ENCODE results near the gene MSH2. TPM values are rescaled to one million over a fixed set of nuclear protein-coding genes. Genes with fewer than 3 reads are reported as not detected.

The MSH2 gene
- total RNA-seq, 1 experiment from 2014 or later: 8.7 TPM

DNA sequence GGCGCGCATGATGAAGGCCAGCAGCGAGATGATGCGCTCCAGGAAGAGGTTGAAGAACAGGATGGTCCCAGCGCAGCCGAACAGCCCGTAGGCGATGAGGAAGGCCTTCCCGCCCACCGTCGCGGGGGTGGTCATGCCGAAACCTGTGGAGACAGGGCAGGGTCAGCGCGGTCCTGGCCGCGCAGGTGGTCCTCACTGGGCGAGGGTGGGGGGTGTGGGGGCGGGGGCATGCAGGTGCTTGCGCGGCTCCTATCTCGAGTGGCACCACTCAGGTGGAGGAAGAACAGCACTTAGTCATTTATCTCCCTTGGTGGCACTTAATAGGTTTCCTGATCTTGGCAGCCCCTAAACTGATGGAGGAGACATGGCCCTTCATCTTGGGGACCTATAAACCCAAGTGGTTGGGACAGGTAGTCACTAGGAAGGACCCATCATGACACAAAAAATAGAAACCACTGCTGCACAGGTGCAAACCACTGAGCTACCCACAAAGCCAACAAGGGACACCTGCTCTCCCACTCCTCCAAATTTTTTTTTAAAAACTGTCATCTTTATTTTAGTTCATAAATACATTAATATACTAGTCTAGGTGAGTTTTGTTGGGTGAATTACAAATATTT lies 118.8 kb downstream of the MSH2 start:
- no peaks in the 10 kb centered on the region for H3K36me3 Mint-ChIP-seq (ENCODE audit: insufficient read depth, unreplicated experiment)
- POLR2A ChIA-PET: no interaction called here
- CTCF ChIA-PET: interaction anchor here (0.8 kb wide), 1 partner anchor 84 kb away, joined by 4 read pairs; no protein-coding TSS in a partner anchor

DNA sequence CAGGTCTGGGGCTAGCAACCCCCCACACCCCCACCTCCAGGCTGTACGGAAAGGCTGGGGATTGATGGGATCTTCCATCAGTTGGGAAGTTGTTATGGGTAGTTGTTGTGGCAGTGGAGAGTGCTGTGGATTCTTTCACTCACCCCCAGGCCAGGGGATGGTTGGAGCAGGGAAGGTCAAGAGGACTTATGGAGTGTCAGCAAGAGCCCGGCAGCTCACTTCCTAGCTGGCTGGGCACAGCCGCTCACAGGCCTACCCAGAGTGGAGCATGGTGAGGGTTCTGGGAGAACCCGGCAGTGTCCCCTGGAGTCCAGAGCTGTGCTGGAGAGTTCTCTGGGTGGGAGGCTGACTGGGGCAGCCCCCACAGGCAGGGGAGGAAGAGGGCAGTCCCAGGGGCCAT lies 122.2 kb downstream of the MSH2 start:
- Mint-ChIP-seq H3K27ac (ENCODE audit: low read depth, unreplicated experiment) (no peak overlapping the region), H3K4me1 (ENCODE audit: insufficient read depth, unreplicated experiment) (no peaks in the 10 kb centered on the region), H3K9me3 (ENCODE audit: unreplicated experiment) (no peaks in the 10 kb centered on the region), H3K4me3 (ENCODE audit: unreplicated experiment) (no peak overlapping the region), H3K36me3 (ENCODE audit: insufficient read depth, unreplicated experiment) (no peaks in the 10 kb centered on the region), H3K27me3 (ENCODE audit: insufficient read depth, unreplicated experiment) (peaks cover 13% of the 10 kb centered on the region)
- TF ChIP-seq, protein P1, sequence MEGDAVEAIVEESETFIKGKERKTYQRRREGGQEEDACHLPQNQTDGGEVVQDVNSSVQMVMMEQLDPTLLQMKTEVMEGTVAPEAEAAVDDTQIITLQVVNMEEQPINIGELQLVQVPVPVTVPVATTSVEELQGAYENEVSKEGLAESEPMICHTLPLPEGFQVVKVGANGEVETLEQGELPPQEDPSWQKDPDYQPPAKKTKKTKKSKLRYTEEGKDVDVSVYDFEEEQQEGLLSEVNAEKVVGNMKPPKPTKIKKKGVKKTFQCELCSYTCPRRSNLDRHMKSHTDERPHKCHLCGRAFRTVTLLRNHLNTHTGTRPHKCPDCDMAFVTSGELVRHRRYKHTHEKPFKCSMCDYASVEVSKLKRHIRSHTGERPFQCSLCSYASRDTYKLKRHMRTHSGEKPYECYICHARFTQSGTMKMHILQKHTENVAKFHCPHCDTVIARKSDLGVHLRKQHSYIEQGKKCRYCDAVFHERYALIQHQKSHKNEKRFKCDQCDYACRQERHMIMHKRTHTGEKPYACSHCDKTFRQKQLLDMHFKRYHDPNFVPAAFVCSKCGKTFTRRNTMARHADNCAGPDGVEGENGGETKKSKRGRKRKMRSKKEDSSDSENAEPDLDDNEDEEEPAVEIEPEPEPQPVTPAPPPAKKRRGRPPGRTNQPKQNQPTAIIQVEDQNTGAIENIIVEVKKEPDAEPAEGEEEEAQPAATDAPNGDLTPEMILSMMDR (IDR thresholded peaks at IDR 0.05; ENCODE audit: unreplicated experiment): no peak
- ChIA-PET POLR2A (no interaction called here), CTCF (interaction anchor here (0.7 kb wide), 1 partner anchor 21 kb away, joined by 4 read pairs; no protein-coding TSS in a partner anchor)
- DNase-seq (ENCODE audit: unreplicated experiment): no peak
- intact Hi-C loops (cut with micrococcal nuclease): no loop called here
- BruUV-seq (replicated peaks): no TSS peak

More for the DNA sequence above, 118.8 kb downstream of the MSH2 start:
- TF ChIP-seq, protein P1 (IDR thresholded peaks at IDR 0.05; ENCODE audit: unreplicated experiment): no peak
- Mint-ChIP-seq H3K4me3 (ENCODE audit: unreplicated experiment) (no peak overlapping the region), H3K9me3 (ENCODE audit: unreplicated experiment) (no peaks in the 10 kb centered on the region), H3K27ac (ENCODE audit: low read depth, unreplicated experiment) (no peak overlapping the region), H3K4me1 (ENCODE audit: insufficient read depth, unreplicated experiment) (no peaks in the 10 kb centered on the region), H3K27me3 (ENCODE audit: insufficient read depth, unreplicated experiment) (peaks cover 13% of the 10 kb centered on the region)
- DNase-seq (ENCODE audit: unreplicated experiment): no peak
- no TSS peak for BruUV-seq (replicated peaks)
- intact Hi-C loops (cut with micrococcal nuclease): no loop called here

DNA sequence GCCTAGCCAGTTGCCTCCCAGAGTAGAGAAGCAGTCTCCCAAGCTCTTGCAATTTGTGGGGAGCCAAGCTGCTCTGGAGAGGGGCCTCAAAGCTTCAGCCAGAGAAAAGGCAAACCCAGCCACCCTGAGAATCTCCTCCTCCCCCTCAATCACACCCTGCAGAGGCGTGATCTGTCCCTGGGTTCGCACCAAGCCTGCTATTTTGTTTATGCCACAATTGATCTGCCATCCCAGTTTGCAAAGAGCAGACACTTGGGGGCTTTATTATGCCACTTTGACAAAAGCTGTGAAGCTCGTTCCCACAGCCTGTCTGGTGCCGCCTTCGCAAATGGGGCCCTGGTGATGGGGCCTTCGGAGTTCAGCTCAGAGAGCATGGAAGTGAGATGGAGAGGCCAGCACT lies 125.5 kb downstream of the MSH2 start:
- DNase-seq (ENCODE audit: unreplicated experiment): no peak
- ChIA-PET CTCF (interaction anchor here (1.2 kb wide), 1 partner anchor 11 kb away, joined by 3 read pairs; no protein-coding TSS in a partner anchor), POLR2A (interaction anchor here (0.6 kb wide), 1 partner anchor 1177 kb away, joined by 3 read pairs; no protein-coding TSS in a partner anchor)
- Mint-ChIP-seq H3K4me3 (ENCODE audit: unreplicated experiment) (no peak overlapping the region), H3K27me3 (ENCODE audit: insufficient read depth, unreplicated experiment) (peaks cover 13% of the 10 kb centered on the region), H3K4me1 (ENCODE audit: insufficient read depth, unreplicated experiment) (peaks cover 1% of the 10 kb centered on the region), H3K36me3 (ENCODE audit: insufficient read depth, unreplicated experiment) (no peaks in the 10 kb centered on the region), H3K9me3 (ENCODE audit: unreplicated experiment) (no peaks in the 10 kb centered on the region), H3K27ac (ENCODE audit: low read depth, unreplicated experiment) (no peak overlapping the region)
- BruUV-seq (replicated peaks): no TSS peak
- TF ChIP-seq, protein P1 (IDR thresholded peaks at IDR 0.05; ENCODE audit: unreplicated experiment): no peak
- intact Hi-C loops (cut with micrococcal nuclease): no loop called here

DNA sequence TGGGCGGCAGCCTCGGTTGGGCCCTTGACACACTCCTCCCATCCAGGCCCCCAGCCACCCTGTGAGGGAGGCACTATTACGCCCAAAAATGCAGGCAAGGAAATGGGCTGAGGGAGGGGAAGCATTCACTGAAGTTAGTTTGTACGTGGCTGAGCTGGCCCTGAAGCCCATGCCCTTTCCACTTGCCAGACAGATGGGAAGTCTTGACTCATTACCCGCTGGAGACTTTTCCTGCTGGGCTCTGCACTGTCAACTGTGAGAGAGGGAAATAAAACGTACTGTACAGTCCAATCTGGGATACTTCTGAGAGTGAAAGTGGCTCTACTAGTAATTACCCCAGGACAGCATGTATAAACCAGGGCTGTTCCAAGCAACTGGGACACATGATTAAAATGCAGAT lies 125.9 kb downstream of the MSH2 start:
- POLR2A ChIA-PET: no interaction called here
- TF ChIP-seq, protein P1 (IDR thresholded peaks at IDR 0.05; ENCODE audit: unreplicated experiment): no peak
- peaks cover 6% of the 10 kb centered on the region for H3K4me1 Mint-ChIP-seq (ENCODE audit: insufficient read depth, unreplicated experiment)
- CTCF ChIA-PET: interaction anchor here (0.7 kb wide), 1 partner anchor 543 kb away, joined by 3 read pairs; no protein-coding TSS in a partner anchor
- H3K27ac Mint-ChIP-seq (ENCODE audit: low read depth, unreplicated experiment): no peak overlapping the region
- peaks cover 13% of the 10 kb centered on the region for H3K27me3 Mint-ChIP-seq (ENCODE audit: insufficient read depth, unreplicated experiment)
- H3K36me3 Mint-ChIP-seq (ENCODE audit: insufficient read depth, unreplicated experiment): no peaks in the 10 kb centered on the region
- H3K4me3 Mint-ChIP-seq (ENCODE audit: unreplicated experiment): no peak overlapping the region
- intact Hi-C loops (cut with micrococcal nuclease): no loop called here
- no TSS peak for BruUV-seq (replicated peaks)
- no peak for DNase-seq (ENCODE audit: unreplicated experiment)
- H3K9me3 Mint-ChIP-seq (ENCODE audit: unreplicated experiment): no peaks in the 10 kb centered on the region

Data from MCF 10A (cell line).